Duodenal mucosa (tissue), 2 donors: ENCODE results near the gene LHPP.

ENCODE experiments used
- H3K27ac ChIP-seq: one replicate; pipeline ENCODE4 v1.7.0; 2013; ENCODE audit warnings: low read depth, low read length
- H3K27me3 ChIP-seq, 2 donors: one replicate each; pipeline ENCODE4 v1.7.0; 2013; ENCODE audit warnings: low read length in 2 of 2, control low read depth in 1 of 2; ENCODE audit not compliant: insufficient read depth in 2 of 2, control insufficient read depth in 1 of 2
- H3K36me3 ChIP-seq, 2 donors: one replicate each; pipeline ENCODE4 v1.7.0; 2013; ENCODE audit warnings: low read length in 2 of 2, control low read depth in 1 of 2; ENCODE audit not compliant: insufficient read depth in 2 of 2, control insufficient read depth in 1 of 2
- H3K4me1 ChIP-seq, 2 donors: one replicate each; pipeline ENCODE4 v1.7.0; 2013; ENCODE audit warnings: low read length in 2 of 2, control low read depth in 1 of 2; ENCODE audit not compliant: insufficient read depth in 2 of 2, control insufficient read depth in 1 of 2
- H3K4me3 ChIP-seq, 2 donors: one replicate each; pipeline ENCODE4 v1.7.0; 2013; ENCODE audit warnings: low read length in 2 of 2, low read depth in 1 of 2
- H3K9ac ChIP-seq, 2 donors: one replicate each; pipeline ENCODE4 v1.7.0; 2013; ENCODE audit warnings: low read length in 2 of 2, low read depth in 1 of 2
- H3K9me3 ChIP-seq, 2 donors: one replicate each; pipeline ENCODE4 v1.7.0; 2013; ENCODE audit warnings: low read length in 2 of 2, control low read depth in 1 of 2; ENCODE audit not compliant: control insufficient read depth in 1 of 2

The LHPP gene

GRCh38 chr10:124469956-124470484 lies 8.4 kb downstream of the LHPP start:
- Histone ChIP-seq H3K9ac (no peak overlapping the region), H3K9me3 (no peaks in the 10 kb centered on the region), H3K36me3 (peaks cover 0 to 4% of the 10 kb centered on the region in 2 donors), H3K27ac (no peak overlapping the region), H3K4me3 (no peak overlapping the region), H3K27me3 (no peaks in the 10 kb centered on the region), H3K4me1 (peaks cover 15 to 16% of the 10 kb centered on the region in 2 donors)

- H3K27ac ChIP-seq: no peak overlapping the region
- H3K27me3 ChIP-seq: no peaks in the 10 kb centered on the region
- peaks cover 12% of the 10 kb centered on the region in 2 donors for H3K4me1 ChIP-seq
These were observed 9.2 kb downstream of the LHPP start for GRCh38 chr10:124470544-124471434.

GRCh38 chr10:124472071-124472470 lies 10.4 kb downstream of the LHPP start:
- no peak overlapping the region for H3K4me3 ChIP-seq
- H3K4me1 ChIP-seq: peaks cover 19% of the 10 kb centered on the region in 2 donors

More at GRCh38 chr10:124470544-124471434, 9.2 kb downstream of the LHPP start:
- H3K36me3 ChIP-seq: peaks cover 0 to 4% of the 10 kb centered on the region in 2 donors
- no peak overlapping the region for H3K4me3 ChIP-seq
- no peaks in the 10 kb centered on the region for H3K9me3 ChIP-seq
- no peak overlapping the region for H3K9ac ChIP-seq

GRCh38 chr10:124473070-124473469 lies 11.4 kb downstream of the LHPP start:
- peaks cover 19% of the 10 kb centered on the region in 2 donors for H3K4me1 ChIP-seq
- H3K9ac ChIP-seq: no peak overlapping the region
- H3K4me3 ChIP-seq: no peak overlapping the region
- H3K27ac ChIP-seq: no peak overlapping the region
- peaks cover 0 to 4% of the 10 kb centered on the region in 2 donors for H3K36me3 ChIP-seq
- no peaks in the 10 kb centered on the region for H3K9me3 ChIP-seq
- no peaks in the 10 kb centered on the region for H3K27me3 ChIP-seq

More at GRCh38 chr10:124472071-124472470, 10.4 kb downstream of the LHPP start:
- Histone ChIP-seq H3K9ac (no peak overlapping the region), H3K9me3 (no peaks in the 10 kb centered on the region), H3K27me3 (no peaks in the 10 kb centered on the region), H3K27ac (no peak overlapping the region), H3K36me3 (peaks cover 0 to 4% of the 10 kb centered on the region in 2 donors)

DNA sequence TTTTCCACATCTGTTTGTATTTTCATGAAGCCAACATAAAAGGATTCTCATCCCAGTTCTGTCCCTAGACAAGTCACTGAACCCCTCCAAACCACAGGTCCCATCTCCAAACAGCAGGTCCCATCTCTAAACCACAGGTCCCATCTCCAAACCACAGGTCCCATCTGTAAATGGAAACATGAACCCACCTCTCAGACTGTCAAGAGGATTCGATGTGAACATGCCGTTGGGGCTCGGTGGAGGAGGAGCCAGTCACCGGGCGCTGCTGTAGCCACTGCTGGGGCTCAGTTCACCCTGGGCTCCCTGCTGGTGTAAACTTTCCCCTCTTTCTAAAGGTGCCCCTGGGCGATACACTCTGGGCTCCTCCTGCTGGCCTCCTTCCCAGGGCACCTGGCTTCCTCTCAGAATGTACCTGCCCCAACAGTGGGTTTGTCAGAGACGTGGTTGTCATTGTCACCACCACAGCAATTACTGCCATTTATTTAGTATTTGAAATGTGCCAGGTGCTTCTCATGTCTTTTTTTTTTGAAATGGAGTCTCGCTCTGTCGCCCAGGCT lies 13.0 kb downstream of the LHPP start:
- no peak overlapping the region for H3K4me3 ChIP-seq
- no peaks in the 10 kb centered on the region for H3K9me3 ChIP-seq
- H3K27me3 ChIP-seq: no peaks in the 10 kb centered on the region
- H3K9ac ChIP-seq: no peak overlapping the region
- H3K36me3 ChIP-seq: peaks cover 0 to 2% of the 10 kb centered on the region in 2 donors
- H3K27ac ChIP-seq: no peak overlapping the region
- H3K4me1 ChIP-seq: peaks cover 19% of the 10 kb centered on the region in 2 donors

GRCh38 chr10:124476043-124476725 lies 14.6 kb downstream of the LHPP start:
- peaks cover 11 to 12% of the 10 kb centered on the region in 2 donors for H3K4me1 ChIP-seq
- peak overlapping the region in 1 of 2 donors; percentile 47 for H3K9ac ChIP-seq
- H3K4me3 ChIP-seq: no peak overlapping the region
- H3K27me3 ChIP-seq: no peaks in the 10 kb centered on the region
- no peaks in the 10 kb centered on the region for H3K36me3 ChIP-seq
- H3K9me3 ChIP-seq: no peaks in the 10 kb centered on the region
- peak overlapping the region; percentile 46 for H3K27ac ChIP-seq

GRCh38 chr10:124477614-124478363 lies 16.2 kb downstream of the LHPP start:
- no peak overlapping the region for H3K4me3 ChIP-seq
- H3K36me3 ChIP-seq: no peaks in the 10 kb centered on the region
- H3K27me3 ChIP-seq: no peaks in the 10 kb centered on the region
- no peaks in the 10 kb centered on the region for H3K9me3 ChIP-seq
- peaks cover 11 to 12% of the 10 kb centered on the region in 2 donors for H3K4me1 ChIP-seq
- H3K9ac ChIP-seq: no peak overlapping the region
- H3K27ac ChIP-seq: no peak overlapping the region

DNA sequence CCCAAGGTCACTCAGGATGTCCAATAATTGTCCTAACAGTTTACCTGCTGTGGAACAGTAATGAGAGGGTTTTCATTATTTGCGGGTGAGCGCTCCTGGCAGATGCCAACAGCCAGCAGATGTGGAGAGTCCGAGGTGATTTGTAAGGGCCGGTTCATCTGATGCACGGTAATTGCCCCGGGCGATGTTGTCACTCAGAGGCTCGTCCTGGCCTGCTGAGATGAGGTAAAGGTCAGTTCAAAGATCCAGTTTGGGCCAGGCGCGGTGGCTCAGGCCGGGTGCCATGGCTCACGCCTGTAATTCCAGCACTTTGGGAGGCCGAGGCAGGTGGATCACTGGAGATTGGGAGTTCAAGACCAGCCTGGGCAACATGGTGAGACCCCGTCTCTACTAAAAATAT lies 16.9 kb downstream of the LHPP start:
- no peaks in the 10 kb centered on the region for H3K9me3 ChIP-seq

GRCh38 chr10:124480860-124481259 lies 19.2 kb downstream of the LHPP start:
- Histone ChIP-seq H3K9me3 (no peaks in the 10 kb centered on the region), H3K4me1 (peaks cover 6 to 7% of the 10 kb centered on the region in 2 donors), H3K27ac (no peak overlapping the region), H3K27me3 (no peaks in the 10 kb centered on the region), H3K36me3 (no peaks in the 10 kb centered on the region), H3K9ac (no peak overlapping the region), H3K4me3 (no peak overlapping the region)

More for the DNA sequence above, 16.9 kb downstream of the LHPP start:
- Histone ChIP-seq H3K4me3 (no peak overlapping the region), H3K4me1 (peaks cover 11 to 12% of the 10 kb centered on the region in 2 donors), H3K27ac (no peak overlapping the region), H3K36me3 (no peaks in the 10 kb centered on the region), H3K9ac (no peak overlapping the region), H3K27me3 (no peaks in the 10 kb centered on the region)
